ENCODE data around the gene PLXNC1.

GRCh38 chr12:94183708-94184379 lies 35.5 kb downstream of the PLXNC1 start:
- no peak for TF ChIP-seq CTCF (IDR thresholded peaks at IDR 0.05; ENCODE audit: insufficient read depth, low read length)
- no peak for TF ChIP-seq SPI1 (IDR thresholded peaks at IDR 0.05; ENCODE audit: borderline replicate concordance, low read depth)
- TF ChIP-seq REST (IDR thresholded peaks at IDR 0.05; ENCODE audit: insufficient replicate concordance, low read depth) = no peak
- TF ChIP-seq POLR2AphosphoS5 (IDR thresholded peaks at IDR 0.05; ENCODE audit: low read depth) = no peak
- no peak for TF ChIP-seq GABPA (IDR thresholded peaks at IDR 0.05; ENCODE audit: low read depth)

Measured in HL-60 (cell line).